Skin epidermis (tissue), 12 donors: ENCODE results near the gene INS.

ENCODE experiments used
- H3K27ac ChIP-seq, 21 experiments: fragments of 200-600 bp; sonication (generic) in 11 of 21; one replicate each; pipeline ENCODE4 v1.5.0; 2020; ENCODE audit warnings: mild to moderate bottlenecking in 3 of 21, inconsistent platforms in 2 of 21, moderate library complexity in 2 of 21
- H3K4me3 ChIP-seq, 7 experiments: fragments of 200-600 bp; sonication (generic) in 2 of 7; one replicate each; pipeline ENCODE4 v1.5.0; 2020; ENCODE audit warnings: inconsistent platforms in 2 of 7, mild to moderate bottlenecking in 2 of 7, moderate library complexity in 1 of 7

INS gene

GRCh38 chr11:2160736-2161259, at the start of gene INS:
Gene INS, minus strand, starts transcription at chr11:2161209. Its CDS starts 238 bp downstream, at chr11:2160971.
- Histone ChIP-seq H3K27ac (no peak within 1 kb of the TSS), H3K4me3 (no peak within 1 kb of the TSS)

- Histone ChIP-seq H3K27ac (no peak overlapping the region), H3K4me3 (no peak overlapping the region)
Measured at GRCh38 chr11:2210366-2211112, 49.5 kb upstream of the INS start.

GRCh38 chr11:2209900-2210321, 48.9 kb upstream of the INS start:
- Histone ChIP-seq H3K4me3 (no peak overlapping the region), H3K27ac (no peak overlapping the region)

DNA sequence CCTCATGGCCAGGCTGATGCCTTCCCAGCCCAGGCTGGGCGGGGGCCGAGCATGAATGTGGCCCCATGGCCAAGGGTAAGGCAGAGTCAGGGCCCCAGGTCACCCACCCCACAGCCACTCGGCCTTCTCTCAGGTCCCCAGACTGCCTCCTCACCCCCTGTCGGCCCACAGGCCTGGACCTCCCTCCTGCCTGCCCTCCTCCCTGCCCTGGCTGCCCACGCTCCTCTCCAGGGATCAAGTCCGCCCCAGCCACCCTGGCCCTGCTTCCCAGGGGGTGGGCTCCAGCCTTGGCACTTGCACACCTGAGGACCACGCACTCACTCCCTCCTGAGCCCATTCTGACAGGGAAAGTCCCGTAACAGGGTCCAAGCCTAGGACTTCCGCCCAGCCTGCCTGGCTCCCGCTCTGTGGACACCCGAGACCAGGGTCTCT, 48.4 kb upstream of the INS start:
- Histone ChIP-seq H3K27ac (no peak overlapping the region), H3K4me3 (no peak overlapping the region)

GRCh38 chr11:2208691-2209369, 47.8 kb upstream of the INS start:
- Histone ChIP-seq H3K4me3 (no peak overlapping the region), H3K27ac (no peak overlapping the region)

GRCh38 chr11:2207773-2208621, 47.0 kb upstream of the INS start:
- no peak overlapping the region for H3K27ac ChIP-seq
- H3K4me3 ChIP-seq = no peak overlapping the region

DNA sequence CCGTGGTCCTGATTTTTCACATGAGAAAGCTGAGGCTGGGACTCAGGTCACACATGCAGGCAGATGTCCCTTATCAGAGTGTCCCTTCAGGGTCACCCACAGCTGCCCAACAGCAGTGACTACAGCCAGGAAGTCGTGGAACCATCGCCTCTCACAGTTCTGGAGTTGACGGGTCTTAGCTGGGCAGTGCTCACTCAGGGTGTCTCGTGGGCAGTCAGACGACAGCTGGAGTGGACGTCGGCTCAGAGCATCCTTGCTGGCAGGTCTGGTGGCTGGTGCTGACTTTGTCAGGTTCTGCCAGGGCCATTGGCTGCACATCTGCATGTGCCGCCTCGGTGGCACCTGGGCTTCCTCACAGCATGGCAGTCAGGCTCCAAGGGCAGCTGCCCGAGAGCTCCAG, 46.2 kb upstream of the INS start:
- no peak overlapping the region for H3K4me3 ChIP-seq
- H3K27ac ChIP-seq = no peak overlapping the region

- no peak overlapping the region for H3K27ac ChIP-seq
- H3K4me3 ChIP-seq = no peak overlapping the region
Measured at GRCh38 chr11:2205981-2206690, 45.1 kb upstream of the INS start.

GRCh38 chr11:2205214-2205720, 44.3 kb upstream of the INS start:
- H3K27ac ChIP-seq = no peak overlapping the region
- no peak overlapping the region for H3K4me3 ChIP-seq

DNA sequence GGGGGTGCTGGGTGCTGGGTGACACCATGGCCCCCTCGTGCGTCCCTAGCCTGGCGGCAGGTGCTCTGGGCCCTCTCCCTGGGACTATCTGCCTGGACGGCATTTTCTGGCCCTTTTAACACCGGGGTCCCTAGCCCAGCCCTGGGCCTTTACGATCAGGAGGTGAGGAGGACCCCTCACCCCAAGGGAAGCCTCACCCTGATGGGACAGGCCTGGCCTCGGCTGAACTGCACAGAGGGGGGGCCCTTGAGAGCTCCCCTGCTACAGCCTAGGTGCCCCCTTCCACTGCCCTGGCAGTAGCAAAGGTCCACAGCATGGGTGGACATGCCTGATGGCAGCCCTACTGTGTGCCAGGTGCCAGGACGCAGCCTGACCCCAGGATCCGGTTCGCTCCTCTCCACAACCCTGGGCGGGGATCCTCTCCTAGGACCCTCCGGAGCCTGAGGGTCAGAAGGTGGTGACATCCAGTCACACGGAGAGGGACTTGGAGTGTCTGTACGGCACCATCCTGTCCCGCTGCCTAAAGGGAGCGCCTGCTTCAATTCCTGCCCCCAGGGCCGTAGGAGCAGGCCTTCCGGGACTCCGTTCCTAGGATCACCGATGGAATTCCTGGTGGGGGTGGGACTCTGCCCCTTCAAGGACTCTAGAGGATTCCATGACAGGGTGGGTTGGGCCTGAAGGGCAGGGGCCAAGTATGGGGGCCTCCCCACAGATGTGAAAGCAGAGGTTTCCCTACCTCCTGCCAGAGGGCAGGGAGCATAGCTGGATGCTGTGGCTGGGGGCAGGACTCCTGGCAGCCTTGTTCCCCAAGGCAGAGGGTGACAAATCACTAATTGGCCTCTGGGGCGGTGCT, 43.6 kb upstream of the INS start:
- Histone ChIP-seq H3K4me3 (no peak overlapping the region), H3K27ac (no peak overlapping the region)

- no peak overlapping the region for H3K27ac ChIP-seq
- no peak overlapping the region for H3K4me3 ChIP-seq
Measured at GRCh38 chr11:2203440-2204259, 42.6 kb upstream of the INS start.

DNA sequence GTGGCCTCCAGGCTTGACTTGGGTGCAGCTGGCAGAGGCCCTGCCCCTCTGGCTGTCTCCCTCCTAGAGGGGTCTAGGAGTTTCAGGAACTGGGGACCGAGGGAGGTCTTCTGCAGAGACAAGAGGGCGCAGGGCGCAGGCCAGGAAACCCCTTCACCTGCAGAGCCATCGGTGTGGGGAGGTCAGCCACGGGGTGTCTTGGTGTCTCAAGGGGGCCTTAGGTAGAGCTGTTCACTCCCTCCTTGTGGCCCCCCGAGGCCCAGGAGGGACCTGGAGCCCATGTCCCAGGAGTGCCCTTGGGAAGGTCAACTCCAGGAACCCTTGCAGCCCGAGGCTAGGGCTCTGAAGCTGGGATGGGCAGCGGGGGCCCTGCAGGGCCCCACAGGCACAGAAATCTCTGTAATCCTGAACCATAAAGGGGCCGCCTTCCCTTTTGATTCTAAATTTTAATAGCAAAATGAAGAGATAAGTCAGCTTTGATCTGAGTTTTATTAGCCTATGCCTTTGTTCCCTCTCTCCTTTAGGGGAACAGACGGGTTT, 42.0 kb upstream of the INS start:
- Histone ChIP-seq H3K4me3 (no peak overlapping the region), H3K27ac (peak overlapping the region in 10 of 21 experiments; percentile 6 to 69 (median 40))

GRCh38 chr11:2202071-2202899, 41.3 kb upstream of the INS start:
- Histone ChIP-seq H3K27ac (peak overlapping the region in 11 of 21 experiments; percentile 6 to 69 (median 39)), H3K4me3 (no peak overlapping the region)

DNA sequence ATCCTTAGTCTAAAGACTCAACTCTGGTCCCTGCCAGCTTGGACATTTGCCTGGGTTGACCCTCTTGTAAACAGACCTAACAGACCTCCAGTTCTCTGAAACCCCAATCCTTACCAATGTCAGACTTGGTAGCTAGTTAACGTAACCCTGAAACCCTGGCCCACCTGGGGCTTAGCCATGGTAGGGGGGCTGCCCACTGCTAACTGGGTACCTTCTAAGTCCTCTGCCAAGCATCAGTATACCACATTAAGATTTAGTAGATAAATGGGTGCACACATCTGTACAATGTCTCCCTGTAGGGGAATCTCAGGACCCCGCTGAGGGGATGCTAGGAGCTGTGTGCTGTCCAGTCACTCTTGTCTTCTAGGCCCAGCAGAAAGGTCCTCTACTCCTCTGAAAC, 40.5 kb upstream of the INS start:
- Histone ChIP-seq H3K27ac (peak overlapping the region in 2 of 21 experiments; percentile 17 to 69), H3K4me3 (no peak overlapping the region)

DNA sequence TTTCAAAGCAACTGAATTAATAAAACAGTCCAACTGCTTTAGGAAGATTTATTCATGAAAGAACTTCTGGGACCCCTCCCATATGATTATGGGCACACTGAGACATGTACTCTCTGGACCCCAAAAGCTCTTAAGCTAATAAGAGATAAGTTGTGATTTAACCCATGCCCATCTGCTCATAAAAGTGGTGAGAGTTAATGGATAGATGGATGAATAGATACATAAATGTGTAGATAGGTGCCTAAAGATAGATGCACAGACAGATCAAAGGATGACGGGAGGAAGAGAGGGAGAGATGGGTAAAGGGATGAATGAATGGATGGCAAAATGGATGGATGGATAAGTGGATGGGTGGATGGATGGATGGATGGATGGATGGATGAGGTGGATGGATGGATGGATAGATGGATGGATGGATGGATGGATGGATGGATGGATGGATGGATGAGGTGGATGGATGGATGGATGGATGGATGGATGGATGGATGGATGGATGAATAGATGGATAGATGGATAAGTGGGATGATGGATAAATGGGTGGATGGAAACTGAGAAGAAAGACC, 40.0 kb upstream of the INS start:
- no peak overlapping the region for H3K4me3 ChIP-seq
- no peak overlapping the region for H3K27ac ChIP-seq

DNA sequence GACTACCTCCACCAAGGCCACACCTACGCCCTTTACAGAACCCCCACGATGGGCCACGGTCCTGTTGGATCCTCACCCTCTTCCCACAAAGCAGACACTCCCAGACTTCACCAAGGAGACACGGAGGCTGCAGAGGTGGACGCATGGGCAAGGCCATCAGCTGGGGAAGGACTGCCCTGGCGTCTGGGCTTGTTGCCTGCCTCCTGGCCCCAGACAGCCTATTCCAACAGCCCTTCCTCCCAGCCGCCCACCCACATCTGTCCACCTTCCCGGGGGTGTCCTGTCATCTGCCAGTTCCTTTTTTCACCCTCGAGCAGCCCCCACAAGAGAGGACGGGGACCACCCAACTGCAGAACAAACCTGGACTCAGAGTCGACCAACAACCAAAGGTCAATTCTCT, 39.5 kb upstream of the INS start:
- Histone ChIP-seq H3K4me3 (no peak overlapping the region), H3K27ac (no peak overlapping the region)
